Activated T-cell treated with anti-CD3 and anti-CD28 coated beads, Interleukin-2, amount 50 U/mL, for 4 hours (primary cell): Measurements from ENCODE around the gene CLSTN2. TPM values are rescaled to one million over a fixed set of nuclear protein-coding genes. Genes with fewer than 3 reads are reported as not detected.

Experiments
- ATAC-seq, 2 donors: fragments of 200-7000 bp; cut with Tn5 transposase; one replicate each; pipeline ENCODE4 v1.10.0; 2021
- DNase-seq: peaks from one replicate; pipeline ENCODE4 v3.0.0-alpha.2; 2020
- H3K27me3 Mint-ChIP-seq: one replicate; pipeline ENCODE4 v1.8.0; 2021; ENCODE audit warnings: low read depth, mixed read lengths
- H3K36me3 Mint-ChIP-seq: one replicate; pipeline ENCODE4 v1.8.0; 2022; ENCODE audit warnings: mixed read lengths; ENCODE audit not compliant: insufficient read depth
- H3K4me1 Mint-ChIP-seq: one replicate; pipeline ENCODE4 v1.8.0; 2021; ENCODE audit warnings: low read depth, mixed read lengths
- H3K4me3 Mint-ChIP-seq: one replicate; pipeline ENCODE4 v1.8.0; 2021; ENCODE audit warnings: mild to moderate bottlenecking, moderate library complexity, mixed read lengths
- H3K9me3 Mint-ChIP-seq: one replicate; pipeline ENCODE4 v1.8.0; 2021; ENCODE audit warnings: mixed read lengths
- total RNA-seq, 3 donors: library from RNA; stranded (reverse); gene quantifications; one replicate each; pipeline ENCODE4 v1.2.1, GENCODE V29; 2021

The CLSTN2 gene
- total RNA-seq, 3 donors from 2014 or later = under 0.01 to 0.10 (median 0.03) TPM

- Mint-ChIP-seq H3K4me3 (no peak overlapping the region), H3K36me3 (no peaks in the 10 kb centered on the region), H3K9me3 (no peaks in the 10 kb centered on the region), H3K27me3 (peaks cover 44% of the 10 kb centered on the region), H3K4me1 (peaks cover 3% of the 10 kb centered on the region)
- DNase-seq = no peak
- no peak for ATAC-seq
Observed at GRCh38 chr3:139933766-139934165, 1.2 kb upstream of the CLSTN2 start.

- Mint-ChIP-seq H3K36me3 (no peaks in the 10 kb centered on the region), H3K27me3 (peaks cover 47% of the 10 kb centered on the region)
- no peak for DNase-seq
Observed at GRCh38 chr3:139934613-139935015, 371 bp upstream of the CLSTN2 start.

GRCh38 chr3:139935866-139936817 is 1.2 kb downstream of the CLSTN2 start:
- Mint-ChIP-seq H3K4me3 (no peak overlapping the region), H3K27me3 (peaks cover 47% of the 10 kb centered on the region), H3K4me1 (peaks cover 3% of the 10 kb centered on the region), H3K36me3 (no peaks in the 10 kb centered on the region), H3K9me3 (no peaks in the 10 kb centered on the region)
- peak in 1 of 2 donors; percentile 9 for ATAC-seq
- DNase-seq = no peak

More at GRCh38 chr3:139934613-139935015, 371 bp upstream of the CLSTN2 start:
- H3K4me1 Mint-ChIP-seq = peaks cover 3% of the 10 kb centered on the region
- ATAC-seq = peak; percentile 28 to 32
- no peak overlapping the region for H3K4me3 Mint-ChIP-seq
- H3K9me3 Mint-ChIP-seq = no peaks in the 10 kb centered on the region

- Mint-ChIP-seq H3K36me3 (no peaks in the 10 kb centered on the region), H3K27me3 (peaks cover 49% of the 10 kb centered on the region), H3K9me3 (no peaks in the 10 kb centered on the region), H3K4me1 (peaks cover 3% of the 10 kb centered on the region), H3K4me3 (no peak overlapping the region)
- DNase-seq = no peak
- no peak for ATAC-seq
Observed at GRCh38 chr3:139937674-139938279, 2.8 kb downstream of the CLSTN2 start.

- H3K27me3 Mint-ChIP-seq = peaks cover 45% of the 10 kb centered on the region
- no peaks in the 10 kb centered on the region for H3K36me3 Mint-ChIP-seq
- DNase-seq (no peak), ATAC-seq (no peak)
- no peak overlapping the region for H3K4me3 Mint-ChIP-seq
- no peaks in the 10 kb centered on the region for H3K9me3 Mint-ChIP-seq
- peaks cover 3% of the 10 kb centered on the region for H3K4me1 Mint-ChIP-seq
Observed at GRCh38 chr3:139939681-139940190, 4.8 kb downstream of the CLSTN2 start.

- peaks cover 3% of the 10 kb centered on the region for H3K4me1 Mint-ChIP-seq
- H3K4me3 Mint-ChIP-seq = no peak overlapping the region
- DNase-seq (no peak), ATAC-seq (no peak)
- H3K36me3 Mint-ChIP-seq = no peaks in the 10 kb centered on the region
- peaks cover 41% of the 10 kb centered on the region for H3K27me3 Mint-ChIP-seq
- no peaks in the 10 kb centered on the region for H3K9me3 Mint-ChIP-seq
Observed at GRCh38 chr3:139940622-139941021, 5.6 kb downstream of the CLSTN2 start.

- no peak for ATAC-seq
- no peak overlapping the region for H3K4me3 Mint-ChIP-seq
- DNase-seq = no peak
- H3K9me3 Mint-ChIP-seq = no peaks in the 10 kb centered on the region
- H3K36me3 Mint-ChIP-seq = no peaks in the 10 kb centered on the region
- H3K4me1 Mint-ChIP-seq = no peaks in the 10 kb centered on the region
- H3K27me3 Mint-ChIP-seq = peaks cover 32% of the 10 kb centered on the region
Observed at GRCh38 chr3:139941580-139941979, 6.6 kb downstream of the CLSTN2 start.

- Mint-ChIP-seq H3K4me1 (no peaks in the 10 kb centered on the region), H3K9me3 (no peaks in the 10 kb centered on the region), H3K4me3 (no peak overlapping the region), H3K36me3 (no peaks in the 10 kb centered on the region), H3K27me3 (peaks cover 12% of the 10 kb centered on the region)
- ATAC-seq (no peak), DNase-seq (no peak)
Observed at GRCh38 chr3:139944256-139944910, 9.4 kb downstream of the CLSTN2 start.

- Mint-ChIP-seq H3K4me1 (no peaks in the 10 kb centered on the region), H3K4me3 (no peak overlapping the region), H3K27me3 (peaks cover 12% of the 10 kb centered on the region), H3K9me3 (no peaks in the 10 kb centered on the region), H3K36me3 (no peaks in the 10 kb centered on the region)
- ATAC-seq (no peak), DNase-seq (no peak)
Observed at GRCh38 chr3:139945386-139945785, 10.4 kb downstream of the CLSTN2 start.

GRCh38 chr3:139945942-139946341 is 11.0 kb downstream of the CLSTN2 start:
- ATAC-seq = no peak
- no peaks in the 10 kb centered on the region for H3K9me3 Mint-ChIP-seq
- peaks cover 12% of the 10 kb centered on the region for H3K27me3 Mint-ChIP-seq
- H3K36me3 Mint-ChIP-seq = no peaks in the 10 kb centered on the region
- H3K4me1 Mint-ChIP-seq = no peaks in the 10 kb centered on the region
- no peak for DNase-seq
- no peak overlapping the region for H3K4me3 Mint-ChIP-seq

- H3K9me3 Mint-ChIP-seq = no peaks in the 10 kb centered on the region
- no peak overlapping the region for H3K4me3 Mint-ChIP-seq
- no peak for ATAC-seq
Observed at GRCh38 chr3:139948467-139948866, 13.5 kb downstream of the CLSTN2 start.

GRCh38 chr3:139948898-139949297 is 13.9 kb downstream of the CLSTN2 start:
- H3K9me3 Mint-ChIP-seq = no peaks in the 10 kb centered on the region
- ATAC-seq (no peak), DNase-seq (no peak)
- no peak overlapping the region for H3K4me3 Mint-ChIP-seq
- H3K36me3 Mint-ChIP-seq = no peaks in the 10 kb centered on the region
- H3K4me1 Mint-ChIP-seq = no peaks in the 10 kb centered on the region
- H3K27me3 Mint-ChIP-seq = no peaks in the 10 kb centered on the region

More at GRCh38 chr3:139948467-139948866, 13.5 kb downstream of the CLSTN2 start:
- no peak for DNase-seq
- Mint-ChIP-seq H3K36me3 (no peaks in the 10 kb centered on the region), H3K4me1 (no peaks in the 10 kb centered on the region), H3K27me3 (peaks cover 1% of the 10 kb centered on the region)

GRCh38 chr3:139953131-139953910 is 18.3 kb downstream of the CLSTN2 start:
- Mint-ChIP-seq H3K4me1 (no peaks in the 10 kb centered on the region), H3K36me3 (no peaks in the 10 kb centered on the region), H3K4me3 (no peak overlapping the region), H3K27me3 (no peaks in the 10 kb centered on the region), H3K9me3 (no peaks in the 10 kb centered on the region)
- ATAC-seq = no peak
- DNase-seq = no peak
